Activated T-helper 1 cell treated with anti-CD3 and anti-CD28 coated beads, Interleukin-2, amount 50 U/mL, for 16 hours (primary cell): Measurements from ENCODE around the gene GATAD2B.

ENCODE experiments used
- DNase-seq, 2 donors: peaks; one replicate each; pipeline ENCODE4 v3.0.0-alpha.2; 2020; ENCODE audit warnings: low read depth in 1 of 2, low spot score in 1 of 2

Gene GATAD2B

DNA sequence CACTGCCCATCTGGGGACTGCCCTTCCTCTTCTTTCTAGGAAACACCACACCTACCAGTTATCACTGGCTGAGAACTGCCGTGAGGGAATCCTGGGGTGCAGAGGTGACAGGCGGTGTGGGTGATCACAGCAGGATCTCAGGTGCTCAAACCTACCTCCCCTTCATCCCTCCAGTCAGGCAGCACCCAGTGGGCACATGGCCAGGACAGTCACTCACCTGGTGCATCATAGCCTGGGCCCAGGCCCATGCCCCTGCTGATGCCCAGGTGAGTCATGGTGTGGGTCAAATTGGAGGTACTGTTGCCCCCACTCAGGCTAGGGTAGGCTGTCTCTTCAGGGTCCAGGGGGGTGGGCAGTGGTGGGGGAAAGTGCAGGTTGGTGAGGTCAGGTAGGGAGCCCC lies 29.0 kb upstream of the GATAD2B start:
- DNase-seq, result no peak

DNA sequence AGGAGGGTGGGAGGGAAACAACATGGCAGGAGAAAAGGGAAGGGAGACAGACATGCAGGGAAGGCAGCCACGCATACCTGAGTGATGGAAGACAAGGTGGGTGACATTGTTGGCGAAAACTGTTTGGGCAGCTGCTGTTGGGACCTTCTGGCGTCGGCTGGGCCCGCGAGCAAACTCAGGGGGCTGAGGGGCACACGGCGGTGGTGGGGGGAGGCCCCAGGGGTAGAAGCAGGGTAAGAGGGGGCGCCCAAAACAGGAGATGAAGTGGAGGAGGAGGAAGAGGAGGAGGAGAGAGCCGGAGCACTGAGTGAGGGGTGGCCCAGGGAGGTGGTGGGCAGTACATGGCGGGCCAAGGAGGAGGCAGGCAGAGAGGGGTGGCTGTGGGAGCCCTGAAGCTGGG lies 28.4 kb upstream of the GATAD2B start:
- DNase-seq, result no peak

DNA sequence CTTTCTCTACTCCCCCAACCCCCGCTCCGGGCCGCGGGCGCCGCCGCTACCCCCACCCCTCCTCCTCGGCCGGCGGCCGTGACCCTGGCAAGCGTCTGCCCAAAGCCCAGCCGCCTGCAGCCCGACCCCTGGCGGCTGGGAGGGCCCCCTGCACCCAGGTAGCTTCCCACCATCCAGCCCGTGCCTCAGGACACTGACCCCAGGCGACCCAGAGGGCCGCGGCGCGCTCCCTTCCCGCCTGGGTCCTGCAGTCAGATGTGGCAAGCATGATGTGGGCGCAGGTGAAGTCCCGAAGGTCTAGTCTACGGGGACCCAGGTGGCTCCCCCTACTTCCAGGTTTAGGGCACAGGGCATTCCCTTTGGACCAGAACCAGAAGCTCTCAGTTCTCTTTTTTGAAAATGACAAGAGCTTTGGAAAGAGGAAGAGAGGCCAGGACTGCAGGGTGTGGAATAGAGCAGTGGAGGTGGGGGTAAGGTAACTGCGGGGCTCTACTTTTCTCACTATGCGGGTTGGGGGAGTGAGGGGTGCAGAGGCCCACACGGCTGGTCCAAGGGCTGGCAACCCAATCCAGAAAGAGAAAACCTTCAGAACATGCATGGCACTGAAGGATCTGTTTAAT lies 24.0 kb upstream of the GATAD2B start, which contains the start of gene DENND4B:
Gene DENND4B (minus strand): TSS at position 97 of the 620 bp plus-strand sequence. CDS start 2,344 bp downstream, outside the sequence.
- DNase-seq, result peak; percentile 52 to 70

DNA sequence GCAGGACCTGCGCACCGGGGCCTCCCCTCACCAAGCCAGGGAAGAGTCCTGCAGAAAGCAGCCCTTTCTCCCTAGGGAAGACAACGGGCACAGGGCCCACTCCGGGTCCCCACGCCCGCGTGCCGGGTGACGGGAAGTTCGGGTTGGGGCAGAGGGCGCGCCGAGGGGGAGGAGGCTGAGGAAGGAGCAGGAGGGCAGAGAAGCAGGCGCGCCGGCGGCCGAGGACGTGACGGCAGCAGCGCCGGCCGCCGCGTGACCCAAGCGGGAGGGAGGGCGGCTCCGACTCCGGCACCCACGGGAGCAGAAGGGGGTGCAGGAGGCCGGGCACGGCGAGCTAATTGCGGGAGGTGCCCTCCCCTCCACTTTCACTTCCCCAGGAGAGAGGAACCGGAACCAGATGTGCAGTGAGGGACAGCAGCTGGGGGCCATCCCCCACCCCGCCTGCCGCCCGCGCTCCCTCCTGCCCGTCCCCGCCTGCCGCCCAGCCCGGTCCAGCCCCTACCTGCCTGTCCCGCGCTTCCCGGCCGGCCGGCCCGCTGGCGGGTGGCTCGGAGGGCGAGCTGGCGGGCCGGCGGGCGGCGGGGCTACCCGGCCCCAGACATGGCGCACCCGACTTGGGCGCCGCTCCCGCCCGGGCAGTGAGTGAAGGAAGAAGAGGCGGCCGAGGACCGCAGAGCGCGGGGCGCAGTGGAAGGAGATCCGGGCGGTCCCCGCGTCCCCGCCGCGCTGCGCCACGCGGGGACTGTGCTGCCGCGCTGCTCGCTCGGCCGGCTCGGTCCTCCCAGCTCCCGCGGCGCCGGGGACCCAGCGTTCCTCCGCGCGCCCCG lies 23.2 kb upstream of the GATAD2B start:
- peak; percentile 39 to 51 for DNase-seq

DNA sequence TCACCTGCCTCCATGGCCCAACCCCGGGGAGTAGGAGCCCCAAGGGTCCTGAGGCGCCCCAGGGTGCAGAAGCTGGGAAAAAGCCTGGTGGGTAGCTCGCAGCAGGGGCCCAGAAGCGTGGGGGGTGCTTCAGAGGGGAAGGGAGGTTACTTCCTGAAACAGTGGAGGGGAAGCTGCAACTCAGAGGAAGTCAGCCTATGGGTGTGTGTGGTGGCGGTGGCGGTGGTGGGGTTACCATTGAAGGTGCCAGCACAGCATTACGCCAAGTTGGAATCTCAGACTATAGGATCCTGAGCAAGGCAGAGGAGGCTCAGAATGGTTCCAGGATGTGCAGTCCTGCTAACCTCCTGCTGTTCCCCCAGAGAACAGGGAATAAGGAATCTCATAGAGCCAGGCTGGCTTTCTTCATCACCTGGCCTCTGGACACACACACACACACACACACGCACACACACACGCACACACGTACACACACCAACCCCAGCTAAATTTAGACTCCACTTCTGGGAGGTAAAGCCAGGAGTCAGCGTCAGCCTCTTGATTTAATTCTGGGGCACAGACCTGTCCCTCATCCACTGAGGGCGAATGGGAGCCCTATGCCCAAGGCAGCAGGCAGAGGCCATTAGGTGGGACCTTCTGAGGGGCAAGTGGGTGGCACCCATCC lies 22.5 kb upstream of the GATAD2B start:
- DNase-seq, result peak; percentile 54 to 60

DNA sequence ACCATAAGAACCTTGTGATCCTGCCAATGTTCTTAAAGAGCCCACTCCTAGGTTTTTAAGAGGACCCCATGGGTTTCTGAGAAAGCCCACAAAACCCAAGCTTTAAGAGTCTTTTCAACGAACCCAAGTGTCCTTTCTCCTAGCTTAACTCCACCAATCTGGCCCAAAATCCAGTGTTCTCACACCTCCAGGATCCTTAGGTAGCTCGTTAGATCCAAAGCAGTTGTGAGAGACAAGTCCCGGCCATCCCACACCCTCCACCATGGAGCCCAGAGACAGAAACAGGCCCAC lies 22.0 kb upstream of the GATAD2B start:
- DNase-seq, result no peak

DNA sequence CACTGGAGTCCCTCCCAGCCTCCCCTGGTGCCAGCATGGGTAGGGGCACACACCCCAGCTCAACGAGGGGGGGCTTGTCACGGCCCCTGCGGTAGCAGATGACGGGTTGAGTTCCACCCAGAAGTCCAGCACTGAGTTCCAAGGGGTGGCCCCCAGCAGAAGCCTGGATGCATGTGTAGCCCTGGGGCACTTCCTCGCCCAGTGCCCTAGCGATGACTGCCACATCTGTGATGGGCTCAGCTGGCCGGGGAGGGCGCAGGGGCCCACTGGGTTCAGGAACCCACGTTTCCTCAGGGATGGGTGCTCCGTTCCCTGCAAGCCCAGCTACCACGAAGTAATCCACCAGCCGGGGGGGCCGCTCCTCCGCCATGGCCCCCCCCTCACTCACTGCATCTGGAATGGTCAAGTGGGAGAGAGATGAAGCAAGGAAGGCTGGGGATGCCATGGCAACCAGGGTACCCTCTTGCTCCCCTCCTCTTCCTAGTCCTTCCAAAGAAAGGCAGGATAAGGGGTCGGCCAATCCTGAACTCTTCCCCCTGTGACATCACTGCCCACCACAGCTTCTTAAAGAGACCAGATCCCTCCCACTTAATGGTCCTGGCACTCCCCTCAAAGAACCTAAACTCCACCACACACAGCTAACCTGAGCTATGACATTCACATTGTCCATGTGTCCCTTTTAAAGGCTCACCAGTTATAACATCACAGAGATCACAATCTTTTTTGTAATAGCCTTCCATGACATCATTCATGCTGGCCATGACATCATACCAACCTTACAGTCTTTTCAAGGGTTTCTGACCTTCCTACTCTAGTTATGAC lies 21.4 kb upstream of the GATAD2B start:
- DNase-seq, result no peak

DNA sequence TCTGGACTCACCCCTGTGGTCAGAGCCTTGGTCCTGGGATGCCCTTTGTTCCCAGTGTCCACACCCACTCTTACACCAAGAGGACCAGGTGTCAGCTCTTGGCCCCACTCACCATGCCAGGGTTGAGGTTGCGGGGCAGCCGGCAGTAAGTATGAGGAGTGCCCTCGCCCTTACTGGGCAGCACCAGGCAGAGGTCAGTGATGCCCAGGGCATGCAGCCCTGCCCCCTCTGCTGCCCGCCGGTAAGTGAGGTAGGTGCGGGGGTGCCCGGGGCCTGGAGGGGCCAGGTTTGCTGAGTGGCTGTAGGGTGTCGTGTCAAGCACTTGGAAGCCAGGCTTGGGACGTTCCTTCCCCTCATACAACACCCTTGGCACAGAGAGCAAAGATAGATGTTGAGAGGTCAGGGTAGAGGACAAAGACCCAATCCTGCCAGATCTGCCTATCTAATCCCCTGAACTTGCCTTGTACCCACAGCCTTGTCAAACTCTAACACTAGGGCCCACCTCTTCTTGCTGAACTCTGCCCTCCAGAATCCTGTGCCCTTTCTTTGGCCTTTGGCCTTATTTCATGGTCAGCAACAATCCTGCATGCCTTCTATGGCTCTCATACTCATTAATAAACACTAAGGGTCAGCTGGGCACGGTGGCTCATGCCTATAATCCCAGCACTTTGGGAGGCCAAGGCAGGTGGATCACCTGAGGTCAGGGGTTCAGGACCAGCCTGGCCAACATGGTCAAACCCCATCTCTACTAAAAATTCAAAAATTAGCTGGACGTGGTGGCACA lies 20.2 kb upstream of the GATAD2B start:
- DNase-seq, result no peak

DNA sequence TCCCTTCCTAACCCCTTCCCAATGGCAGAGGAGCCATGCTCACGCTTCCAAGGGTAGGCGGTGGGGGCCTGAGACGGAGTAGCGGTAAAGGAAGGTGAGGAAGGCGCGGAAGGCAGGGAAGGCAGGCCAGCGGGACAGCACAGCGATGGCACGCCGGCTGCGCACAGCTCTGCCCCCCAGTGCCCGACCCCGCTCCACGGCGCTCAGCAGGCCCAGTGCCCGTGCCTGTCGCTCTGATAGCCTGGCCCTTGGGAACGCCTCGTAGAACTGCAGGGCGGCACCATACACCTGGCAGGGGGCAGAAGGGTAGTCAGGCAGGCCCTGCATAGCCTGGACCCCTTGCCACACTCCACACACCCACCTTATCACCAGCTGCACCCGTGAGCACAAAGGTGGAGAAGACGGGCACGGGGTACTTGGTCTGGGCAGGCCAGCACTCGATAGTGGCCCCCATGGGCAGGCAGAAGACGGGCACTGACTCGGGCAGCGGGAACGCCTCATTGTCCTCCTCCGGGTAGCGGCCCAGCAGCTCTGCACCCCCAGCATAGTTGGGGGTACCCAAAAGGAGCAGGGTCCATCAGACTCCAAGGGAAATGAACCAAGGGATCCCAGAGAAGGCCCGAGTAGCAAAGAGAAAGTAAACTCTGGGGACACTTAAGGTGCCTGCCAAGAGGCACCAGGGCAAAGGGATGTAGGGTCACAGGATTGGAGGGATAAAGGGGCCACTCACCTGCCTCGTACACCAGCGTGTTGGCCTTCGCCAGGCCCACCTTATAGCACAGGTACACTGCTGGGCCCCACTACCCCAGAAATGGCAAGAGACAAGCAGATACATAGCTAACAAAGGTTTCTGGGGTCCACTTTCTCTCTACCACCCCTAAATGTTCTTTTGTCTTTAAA lies 19.3 kb upstream of the GATAD2B start:
- DNase-seq, result no peak

DNA sequence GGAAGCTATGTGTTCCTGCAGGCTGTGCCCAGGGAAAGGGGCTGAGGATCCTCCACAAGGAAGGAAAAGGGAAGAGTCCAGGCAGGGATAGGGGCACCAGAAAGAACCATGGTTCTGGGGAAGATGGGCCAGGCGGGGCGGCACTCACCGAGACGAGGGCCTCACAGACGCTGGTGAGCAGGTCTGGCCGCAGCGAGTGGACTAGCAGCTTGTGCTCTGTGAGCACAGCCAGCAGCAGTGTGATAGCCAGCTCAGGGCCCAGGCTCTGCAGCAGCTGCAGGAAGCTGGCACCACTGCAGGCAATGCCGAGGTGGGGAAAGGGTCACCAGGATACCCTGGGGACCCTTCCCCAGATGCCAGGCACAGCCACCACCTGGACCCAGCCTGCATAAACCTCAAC lies 18.0 kb upstream of the GATAD2B start:
- no peak for DNase-seq

DNA sequence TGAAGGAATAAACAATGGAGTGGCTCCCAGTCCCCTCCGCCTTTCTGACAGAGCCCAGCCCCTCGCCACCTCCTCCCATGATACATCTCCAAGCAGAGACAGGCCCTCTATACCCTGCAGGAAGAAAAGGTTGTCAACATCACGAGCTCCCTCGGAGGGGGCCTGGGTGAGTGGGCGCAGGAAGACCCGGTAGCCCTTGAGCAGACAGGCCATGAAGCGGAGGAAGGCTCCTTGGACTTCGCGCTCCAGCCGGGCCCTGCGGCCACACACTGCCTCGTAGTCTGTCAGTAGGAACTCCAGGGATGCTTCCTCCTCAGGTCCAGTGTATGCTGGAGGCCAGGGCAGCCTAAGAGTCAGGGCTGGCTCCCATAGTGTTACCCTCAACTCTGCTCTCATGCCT lies 16.7 kb upstream of the GATAD2B start:
- no peak for DNase-seq

DNA sequence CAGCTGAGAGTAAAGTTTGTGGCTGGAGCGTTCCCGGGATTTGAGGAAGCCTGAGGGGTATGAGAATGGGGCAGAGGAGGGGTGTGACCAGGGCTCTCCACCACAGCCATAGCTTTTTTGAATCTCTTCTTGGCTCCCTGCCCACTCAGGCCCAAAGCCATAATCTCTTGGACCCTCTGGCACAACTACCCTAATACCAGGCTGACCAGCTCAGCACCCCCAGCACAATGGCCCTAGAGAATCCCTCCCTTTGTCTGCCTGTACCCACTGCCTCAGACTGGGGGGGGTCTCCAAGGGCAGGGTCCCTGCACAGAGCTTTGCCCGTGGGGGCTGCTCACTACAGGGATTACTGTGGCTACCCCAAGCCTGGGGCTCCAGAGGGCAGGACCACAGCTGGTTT lies 16.2 kb upstream of the GATAD2B start:
- DNase-seq, result no peak

DNA sequence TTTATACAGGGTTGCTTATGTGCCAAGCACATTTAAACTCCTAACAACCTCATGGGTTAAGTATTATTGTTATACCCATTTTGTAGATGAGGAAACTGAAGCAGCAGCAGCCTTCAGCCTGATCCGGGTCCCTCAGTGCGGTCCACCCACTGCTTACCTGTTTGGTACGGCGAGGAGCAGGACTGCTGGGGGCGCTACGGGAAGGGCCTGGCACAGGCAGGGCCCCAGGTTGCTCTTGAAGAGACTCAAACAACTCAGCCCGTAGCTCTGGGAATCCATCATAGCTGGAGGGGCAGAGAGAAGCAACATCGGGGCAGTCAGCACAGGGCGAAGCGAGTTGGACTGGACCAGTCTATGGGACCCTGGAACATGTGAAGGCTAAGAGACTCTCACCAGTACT lies 14.6 kb upstream of the GATAD2B start:
- no peak for DNase-seq

DNA sequence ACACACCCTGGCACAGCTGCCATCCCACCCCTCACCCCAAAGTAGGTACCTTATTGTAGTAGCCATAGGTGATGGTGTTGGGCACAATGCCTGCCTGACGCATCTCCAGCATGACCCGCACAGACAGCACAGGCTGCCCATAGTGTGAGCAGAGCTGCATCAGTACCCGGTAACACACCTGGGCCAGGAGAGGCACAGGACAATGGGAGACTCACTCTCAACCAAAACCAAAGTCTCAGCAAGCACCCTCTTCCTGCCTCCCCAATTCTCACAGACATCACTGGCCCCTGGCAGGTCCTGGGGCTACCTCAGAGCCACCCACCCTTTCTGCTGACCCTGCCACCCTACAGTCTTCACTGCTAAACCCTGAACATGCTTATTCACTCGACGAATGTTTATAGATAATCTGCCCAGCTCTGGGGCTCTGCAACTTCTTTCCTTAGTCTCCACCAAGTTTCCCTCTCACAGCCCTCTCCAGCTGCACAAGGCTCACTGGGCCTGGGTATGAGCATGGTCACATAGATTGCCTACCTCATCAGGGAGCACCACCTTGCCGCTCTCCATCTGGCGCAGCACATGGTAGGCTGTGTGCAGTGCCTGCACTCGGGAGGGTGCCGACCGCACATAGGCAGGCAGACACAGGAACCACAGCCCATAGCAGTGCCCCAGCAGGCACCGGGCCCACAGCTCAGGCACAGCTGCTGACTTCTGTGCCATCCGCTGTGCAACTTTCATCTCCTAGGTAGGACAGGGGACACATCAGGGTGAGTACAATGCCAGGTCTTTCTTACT lies 13.4 kb upstream of the GATAD2B start:
- DNase-seq, result no peak

DNA sequence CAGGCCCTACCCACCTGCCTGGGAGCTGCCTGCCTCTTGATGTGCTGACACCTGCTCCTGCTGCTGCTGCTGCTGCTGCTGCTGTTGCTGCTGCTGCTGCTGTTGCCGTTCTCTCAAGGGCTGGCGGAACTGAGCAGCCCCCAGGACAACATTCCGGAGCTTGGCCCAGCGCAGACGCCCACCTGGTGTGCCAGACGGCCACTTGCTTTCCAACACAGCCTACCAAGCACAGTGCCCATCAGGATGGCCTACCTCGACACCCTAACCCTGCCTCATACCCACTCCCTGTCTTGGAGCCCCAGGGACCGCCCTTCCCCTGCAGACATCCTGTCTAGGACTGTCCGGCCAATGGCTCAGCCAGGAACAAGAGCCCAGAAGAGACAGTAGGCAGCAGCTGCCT lies 12.0 kb upstream of the GATAD2B start:
- no peak for DNase-seq

DNA sequence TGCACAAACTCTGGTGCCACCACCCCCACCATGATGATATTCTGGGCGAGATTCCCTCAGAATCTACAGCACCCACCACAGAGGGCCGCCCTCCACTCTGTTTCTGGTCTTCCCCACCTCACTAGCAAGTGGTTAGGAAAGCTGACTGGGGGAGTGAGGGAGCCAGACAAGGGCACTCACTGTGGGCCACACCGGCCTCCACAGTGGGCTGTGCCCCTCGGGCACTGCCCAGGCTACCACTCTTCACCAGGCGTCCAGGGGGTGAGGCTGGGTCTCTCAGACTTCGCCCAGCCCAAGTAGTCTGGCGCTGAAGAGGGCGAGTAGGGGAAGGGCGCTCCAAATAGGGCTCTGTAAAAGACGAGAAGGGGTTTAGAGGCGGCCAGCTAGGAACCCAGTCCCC lies 11.2 kb upstream of the GATAD2B start:
- DNase-seq, result no peak

DNA sequence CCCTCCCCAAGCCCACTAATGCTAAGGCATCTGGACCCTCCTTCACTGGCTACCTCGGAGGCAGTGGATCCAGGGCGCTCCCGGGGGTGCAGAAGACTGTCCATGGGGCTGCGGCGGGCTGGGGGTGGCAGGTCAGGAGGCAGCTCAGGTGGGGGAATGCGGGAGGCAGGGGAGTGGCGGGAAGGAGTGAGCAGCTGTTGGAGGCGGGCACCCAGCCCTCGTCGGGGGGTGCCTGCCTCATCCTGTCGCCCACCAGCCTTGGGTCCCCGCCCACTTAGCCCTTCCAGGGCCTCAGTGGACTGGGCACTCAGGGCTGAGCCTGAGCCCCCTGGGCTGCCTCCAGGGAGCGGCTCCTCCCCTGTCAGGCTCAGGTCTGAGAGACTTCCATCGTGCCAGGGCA lies 10.7 kb upstream of the GATAD2B start:
- no peak for DNase-seq

DNA sequence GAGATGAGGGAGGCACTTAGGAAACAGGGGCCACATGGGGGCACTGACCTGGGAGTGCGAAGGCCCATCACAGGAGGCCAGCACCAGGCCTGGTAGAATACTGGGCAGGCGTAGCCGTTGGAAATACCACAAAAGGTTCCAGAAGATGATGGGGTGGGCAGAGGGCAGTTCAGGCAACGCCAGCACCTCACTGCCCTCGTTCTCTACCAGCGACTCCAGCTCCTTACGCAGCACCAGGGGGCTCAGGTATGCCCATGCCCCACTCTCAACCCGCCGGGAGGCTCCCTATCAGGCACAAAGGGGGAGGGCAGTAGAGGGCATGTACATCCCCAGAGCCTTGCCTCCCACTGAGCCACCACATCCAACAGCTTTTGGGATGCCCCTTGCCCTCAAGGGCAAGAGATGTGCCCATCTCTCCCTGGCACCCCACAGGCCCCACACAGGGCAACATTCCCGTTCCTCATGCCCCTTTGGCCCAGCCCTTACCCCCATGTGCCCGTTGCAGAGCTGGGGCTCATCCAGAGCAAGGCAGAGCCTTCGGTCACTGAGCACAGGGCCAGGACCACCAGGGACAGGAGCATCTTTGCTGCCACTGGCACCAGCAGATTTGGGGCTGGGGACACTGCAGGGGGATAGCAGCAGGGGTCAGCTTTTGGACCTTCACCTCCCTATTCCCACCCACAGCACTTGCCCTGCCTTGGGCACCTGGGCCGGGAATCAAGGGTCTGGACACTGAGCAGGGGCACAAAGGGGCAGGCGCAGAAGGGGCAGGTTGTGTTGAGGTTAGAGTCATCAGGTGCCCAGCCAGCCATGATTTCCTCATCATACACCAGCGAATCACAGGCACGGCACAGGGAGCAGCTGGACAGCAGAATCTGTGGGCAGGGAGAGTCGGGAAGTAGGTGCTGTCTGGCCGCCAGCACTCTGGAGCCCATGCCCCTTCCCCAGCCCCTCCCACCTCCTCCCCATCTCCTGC lies 9.7 kb upstream of the GATAD2B start:
- no peak for DNase-seq
